Endothelial cell of umbilical vein (primary cell): ENCODE measurements around the gene ZBTB25. TPM values are rescaled to one million over a fixed set of nuclear protein-coding genes. Genes with fewer than 3 reads are reported as not detected.

ENCODE experiments used
- BruUV-seq: library from RNA; stranded (reverse); fragments of 400-500 nt; replicated peaks from 2 replicates; lab custom pipeline; 2021; lab: Mats Ljungman, UMichigan
- CTCF ChIA-PET: fragments of 300-600, 350-600 bp; sonication (Branson Sonifier 250); formaldehyde crosslinking; loops from one replicate; lab custom pipeline; 2021; ENCODE audit warnings: antibody characterized with exemption, inconsistent platforms; lab: Charles Lee
- POLR2A ChIA-PET: fragments of 300-600, 350-600 bp; sonication (Branson Sonifier 250); formaldehyde crosslinking; loops from one replicate; lab custom pipeline; 2021; ENCODE audit warnings: antibody characterized with exemption, inconsistent platforms; lab: Charles Lee
- DNase-seq: peaks from one replicate; pipeline ENCODE4 v3.0.0-alpha.2; 2011; ENCODE audit warnings: low read depth, low spot score
- FAIRE-seq: peaks from 2 replicates; lab custom pipeline; 2011; peaks lifted over from hg19 to GRCh38; lab: Jason Lieb, UNC
- H2AFZ ChIP-seq: 2 replicates; pipeline ENCODE4 v1.6.0; 2012; ENCODE audit warnings: low read depth, low read length, control low read depth, inconsistent platforms
- H3K27ac ChIP-seq: 2 replicates; pipeline ENCODE4 v1.5.1; 2011; ENCODE audit warnings: low read depth, mild to moderate bottlenecking, control low read depth, low read length, moderate library complexity; ENCODE audit not compliant: insufficient read depth
- H3K27me3 ChIP-seq, 2 experiments: 2 replicates each; pipeline versions ENCODE4 v1.6.0 to v1.6.1; 2011; ENCODE audit warnings: low read length in 2 of 2, mixed read lengths in 1 of 2; ENCODE audit not compliant: control insufficient read depth in 2 of 2, insufficient read depth in 2 of 2
- H3K36me3 ChIP-seq, 2 experiments: 2 replicates in 1 of 2; 3 replicates in 1 of 2; pipeline ENCODE4 v1.5.1; 2011; ENCODE audit warnings: low read length in 2 of 2, mild to moderate bottlenecking in 1 of 2, moderate library complexity in 1 of 2; ENCODE audit not compliant: control insufficient read depth in 2 of 2, insufficient read depth in 2 of 2; ENCODE audit errors: extremely low read depth in 1 of 2
- H3K4me1 ChIP-seq: 3 replicates; pipeline ENCODE4 v1.5.1; 2011; ENCODE audit warnings: mild to moderate bottlenecking, low read length; ENCODE audit not compliant: control insufficient read depth, insufficient read depth; ENCODE audit errors: extremely low read depth
- H3K4me2 ChIP-seq: 2 replicates; pipeline ENCODE4 v1.6.1; 2011; ENCODE audit warnings: low read length, control low read depth, mixed read lengths; ENCODE audit not compliant: insufficient read depth
- H3K4me3 ChIP-seq, 3 experiments: fragments of 200-600 bp in 1 of 3; sonication (generic), shearing (Covaris generic) in 1 of 3; replicated peaks in 1 of 3; 2 replicates each; pipeline ENCODE4 v1.5.1; 2011 to 2016; ENCODE audit warnings: control low read depth in 3 of 3, low read length in 3 of 3, mild to moderate bottlenecking in 2 of 3, inconsistent platforms in 1 of 3, low read depth in 1 of 3, moderate library complexity in 1 of 3; ENCODE audit not compliant: insufficient read depth in 1 of 3
- H3K79me2 ChIP-seq: 2 replicates; pipeline ENCODE4 v1.6.0; 2012; ENCODE audit warnings: low read length, inconsistent platforms; ENCODE audit not compliant: control insufficient read depth, insufficient read depth
- H3K9ac ChIP-seq: replicated peaks from 2 replicates; pipeline ENCODE3; 2011; ENCODE audit warnings: low read length, control low read depth; ENCODE audit not compliant: insufficient read depth; ENCODE audit errors: extremely low read depth
- H3K9me1 ChIP-seq: replicated peaks from 3 replicates; pipeline ENCODE4 v1.6.0; 2011; ENCODE audit warnings: mild to moderate bottlenecking, low read length; ENCODE audit not compliant: control insufficient read depth, insufficient read depth; ENCODE audit errors: extremely low read depth
- H3K9me3 ChIP-seq: replicated peaks from 2 replicates; pipeline ENCODE4 v1.5.1; 2012; ENCODE audit warnings: low read length, inconsistent platforms; ENCODE audit not compliant: control insufficient read depth, insufficient read depth
- H4K20me1 ChIP-seq: replicated peaks from 2 replicates; pipeline ENCODE3; 2011; ENCODE audit warnings: mild to moderate bottlenecking, low read length; ENCODE audit not compliant: control insufficient read depth, insufficient read depth; ENCODE audit errors: extremely low read depth
- CTCF ChIP-seq, 2 donors: IDR thresholded peaks; 1 replicate in 1 of 2; 2 replicates in 1 of 2; pipeline ENCODE4 v1.5.1; 2011; ENCODE audit warnings: low read length in 2 of 2, mild to moderate bottlenecking in 2 of 2, moderate library complexity in 2 of 2, control low read depth in 1 of 2, inconsistent platforms in 1 of 2, low read depth in 1 of 2; ENCODE audit not compliant: insufficient read depth in 1 of 2; ENCODE audit errors: extremely low read depth in 1 of 2
- EZH2 ChIP-seq: IDR thresholded peaks from 2 replicates; pipeline ENCODE4 v1.6.1; 2012; ENCODE audit warnings: borderline replicate concordance, low read depth, mild to moderate bottlenecking, moderate library complexity, low read length, inconsistent platforms; ENCODE audit not compliant: severe bottlenecking
- FOS ChIP-seq: IDR thresholded peaks from 2 replicates; pipeline ENCODE4 v1.6.1; 2011; ENCODE audit warnings: mild to moderate bottlenecking, low read length, moderate library complexity, borderline replicate concordance; ENCODE audit not compliant: insufficient read depth
- GATA2 ChIP-seq: IDR thresholded peaks from 2 replicates; pipeline ENCODE4 v1.7.0; 2011; ENCODE audit warnings: low read depth, mild to moderate bottlenecking, moderate library complexity, mixed read lengths, low read length; ENCODE audit not compliant: insufficient read length, insufficient read depth
- JUN ChIP-seq: IDR thresholded peaks from 2 replicates; pipeline ENCODE4 v1.6.1; 2011; ENCODE audit warnings: borderline replicate concordance, low read depth; ENCODE audit not compliant: insufficient read length, insufficient read depth
- MAX ChIP-seq: IDR thresholded peaks from 2 replicates; pipeline ENCODE4 v1.6.1; 2011; ENCODE audit not compliant: insufficient read depth, insufficient read length
- MYC ChIP-seq: IDR thresholded peaks from one replicate; pipeline ENCODE4 v1.6.1; 2011; ENCODE audit warnings: mild to moderate bottlenecking, low read depth, low read length
- POLR2A ChIP-seq: IDR thresholded peaks from 2 replicates; pipeline ENCODE4 v1.6.1; 2012; ENCODE audit warnings: low read depth, mild to moderate bottlenecking, control low read depth, low read length
- POLR2AphosphoS5 ChIP-seq: IDR thresholded peaks from 2 replicates; pipeline ENCODE4 v1.6.1; 2012; ENCODE audit warnings: low read depth, mild to moderate bottlenecking, control low read depth, low read length, moderate library complexity; ENCODE audit not compliant: insufficient read depth
- dilution Hi-C: fragments of 300-500 bp; cut with MboI; formaldehyde crosslinking; loops from one replicate; pipeline ENCODE4 v1.15.0; 2019; ENCODE audit warnings: low sequenced_read_pairs; ENCODE audit not compliant: extremely low pct_ligation_motif_present
- intact Hi-C: fragments of 100-400 bp; cut with micrococcal nuclease; formaldehyde crosslinking; loops from one replicate; pipeline ENCODE4 v1.10.0; 2022
- polyA plus RNA-seq, 4 experiments: library from polyadenylated mRNA; depleted of rRNA in 3 of 4; stranded (reverse) in 3 of 4; unstranded in 1 of 4; fragments of >200 nt; gene quantifications; 2 replicates each; pipeline versions ENCODE4 v1.2.1 to v1.2.3, GENCODE V29; 2011 to 2012; ENCODE audit warnings: missing spikeins in 1 of 4
- total RNA-seq: library from RNA; stranded (reverse); gene quantifications from 2 replicates; pipeline ENCODE4 v1.2.3, GENCODE V29; 2021

The ZBTB25 gene
- total and polyA plus RNA-seq, 2 donors (not counting 3 experiments of a cell fraction or from before 2014, with no cell fraction given) = 3.2 to 7.7 TPM

DNA sequence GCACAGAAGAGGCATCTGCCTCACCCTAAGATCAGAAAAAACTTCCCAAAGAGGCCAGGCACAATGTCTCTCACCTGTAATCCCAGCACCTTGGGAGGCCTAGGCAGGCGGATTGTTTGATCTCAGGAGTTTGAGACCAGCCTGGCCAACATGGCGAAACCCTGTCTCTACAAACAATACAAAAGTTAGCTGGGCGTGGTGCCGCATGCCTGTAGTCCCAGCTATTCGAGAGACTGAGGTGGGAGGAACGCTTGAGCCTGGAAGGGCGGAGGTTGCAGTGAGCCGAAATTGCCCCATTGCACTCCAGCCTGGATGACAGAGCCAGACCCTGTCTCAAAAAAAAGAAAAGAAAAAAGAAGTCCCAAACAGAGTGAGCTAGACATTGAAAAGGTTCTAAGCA, 5.4 kb upstream of the ZBTB25 start:
- ChIA-PET CTCF (interaction anchor here (3.0 kb wide), 1 partner anchor 12 kb away, joined by 25 read pairs; no protein-coding TSS in a partner anchor), POLR2A (interaction anchor here (0.8 kb wide), 1 partner anchor 121 kb away, joined by 4 read pairs; the partner anchor contains the start of gene MTHFD1)
- Histone ChIP-seq H3K36me3 (no peaks in the 10 kb centered on the region), H4K20me1 (peaks cover 23% of the 10 kb centered on the region), H3K4me1 (peaks cover 25% of the 10 kb centered on the region), H3K9ac (no peak overlapping the region), H3K4me3 (no peak overlapping the region), H3K27me3 (no peaks in the 10 kb centered on the region), H3K9me3 (no peaks in the 10 kb centered on the region), H3K9me1 (no peaks in the 10 kb centered on the region), H3K4me2 (no peak overlapping the region), H3K79me2 (peaks cover 82% of the 10 kb centered on the region), H3K27ac (no peak overlapping the region), H2AFZ (no peak overlapping the region)
- intact Hi-C loops (loop anchor here (10.0 kb wide), 1 partner anchor 864 kb away; the partner anchor contains the start of gene WDR89), dilution Hi-C loops (no loop called here)
- no TSS peak for BruUV-seq
- TF ChIP-seq POLR2AphosphoS5 = no peak
- TF ChIP-seq POLR2A = no peak
- TF ChIP-seq EZH2 = no peak
- TF ChIP-seq FOS = no peak
- no peak for TF ChIP-seq JUN
- TF ChIP-seq MYC = no peak
- TF ChIP-seq MAX = no peak
- TF ChIP-seq CTCF (IDR thresholded peaks at IDR 0.05; ENCODE audit: extremely low read depth in 1 of 2, insufficient read depth in 1 of 2, low read depth in 1 of 2, low read length in 2 of 2) = no peak
- TF ChIP-seq GATA2 = no peak
- FAIRE-seq (no peak), DNase-seq (no peak)
